Suprapubic skin (tissue), 4 donors: ENCODE measurements around the gene NUDT13.

Source experiments
- CTCF ChIP-seq, 2 donors: fragments of 200-600 bp in 1 of 2; fragments of 450-650 bp in 1 of 2; sonication (generic) in 1 of 2; IDR thresholded peaks; one replicate each; pipeline ENCODE4 v1.5.1; 2016 to 2019; ENCODE audit warnings: antibody characterized with exemption in 2 of 2, mild to moderate bottlenecking in 1 of 2, moderate library complexity in 1 of 2
- POLR2A ChIP-seq, 2 donors: fragments of 450-650 bp; IDR thresholded peaks; one replicate each; pipeline ENCODE4 v1.6.1; 2017; ENCODE audit warnings: antibody characterized with exemption in 2 of 2, mild to moderate bottlenecking in 2 of 2, moderate library complexity in 2 of 2
- POLR2AphosphoS5 ChIP-seq, 3 donors: sonication (generic); formaldehyde crosslinking; IDR thresholded peaks; one replicate each; pipeline ENCODE4 v1.6.1; 2017; ENCODE audit warnings: antibody characterized with exemption in 3 of 3

- TF ChIP-seq POLR2AphosphoS5 (IDR thresholded peaks at IDR 0.05) (no peak), CTCF (IDR thresholded peaks at IDR 0.05) (no peak), POLR2A (IDR thresholded peaks at IDR 0.05) (no peak)
Measured at GRCh38 chr10:73156054-73156453, 45.8 kb downstream of the NUDT13 start.
